Lower leg skin (tissue), 4 donors: Measurements from ENCODE around the gene SPATA45. TPM values are rescaled to one million over a fixed set of nuclear protein-coding genes. Genes with fewer than 3 reads are reported as not detected.
"Not testable (repeated sequence)": the region's sequence is repeated elsewhere in the genome, so short reads cannot be mapped to it uniquely, and the experiment has no call there.

Experiments used
- DNase-seq, 2 donors: peaks; one replicate each; pipeline ENCODE4 v3.0.0-alpha.2; 2019; ENCODE audit warnings: low spot score in 2 of 2
- H3K4me3 ChIP-seq: fragments of 200-600 bp; sonication (generic); 2 replicates; pipeline ENCODE4 v1.5.1; 2017; ENCODE audit warnings: mild to moderate bottlenecking, low read depth; ENCODE audit not compliant: poor library complexity, severe bottlenecking
- POLR2A ChIP-seq, 2 donors: fragments of 450-650 bp; IDR thresholded peaks; one replicate each; pipeline ENCODE4 v1.6.1; 2016 to 2017; ENCODE audit warnings: antibody characterized with exemption in 2 of 2, mild to moderate bottlenecking in 1 of 2, moderate library complexity in 1 of 2
- WGBS, 2 donors: methylation state at CpG; one replicate each; pipeline ENCODE4 v1.1.5; 2018; 5-methylcytosine and 5-hydroxymethylcytosine counted together
- intact Hi-C: fragments of 100-400 bp; cut with DNase I; formaldehyde crosslinking; loops from one replicate; pipeline ENCODE4 v1.15.0; 2023; ENCODE audit warnings: low total_unique reads
- total RNA-seq, 4 donors: library from RNA; depleted of rRNA; stranded (reverse); fragments of >200 nt; gene quantifications; one replicate each; pipeline ENCODE4 v1.1.0, GENCODE V29; 2016
- TF ChIP-seq, protein P1 (sequence below), 3 donors: fragments of 450-650 bp; IDR thresholded peaks; one replicate each; pipeline ENCODE4 v1.5.1; 2016; ENCODE audit warnings: antibody characterized with exemption in 3 of 3, mild to moderate bottlenecking in 3 of 3, moderate library complexity in 2 of 3

Gene SPATA45
- total RNA-seq, 4 donors from 2014 or later, result not detected

- 90 to 91% methylated on average over 5 of the region's 5 CpGs for WGBS, 2 donors
- intact Hi-C loops, result no loop called here
- no peak for DNase-seq
- TF ChIP-seq POLR2A (IDR thresholded peaks at IDR 0.05), result no peak
- TF ChIP-seq, protein P1, sequence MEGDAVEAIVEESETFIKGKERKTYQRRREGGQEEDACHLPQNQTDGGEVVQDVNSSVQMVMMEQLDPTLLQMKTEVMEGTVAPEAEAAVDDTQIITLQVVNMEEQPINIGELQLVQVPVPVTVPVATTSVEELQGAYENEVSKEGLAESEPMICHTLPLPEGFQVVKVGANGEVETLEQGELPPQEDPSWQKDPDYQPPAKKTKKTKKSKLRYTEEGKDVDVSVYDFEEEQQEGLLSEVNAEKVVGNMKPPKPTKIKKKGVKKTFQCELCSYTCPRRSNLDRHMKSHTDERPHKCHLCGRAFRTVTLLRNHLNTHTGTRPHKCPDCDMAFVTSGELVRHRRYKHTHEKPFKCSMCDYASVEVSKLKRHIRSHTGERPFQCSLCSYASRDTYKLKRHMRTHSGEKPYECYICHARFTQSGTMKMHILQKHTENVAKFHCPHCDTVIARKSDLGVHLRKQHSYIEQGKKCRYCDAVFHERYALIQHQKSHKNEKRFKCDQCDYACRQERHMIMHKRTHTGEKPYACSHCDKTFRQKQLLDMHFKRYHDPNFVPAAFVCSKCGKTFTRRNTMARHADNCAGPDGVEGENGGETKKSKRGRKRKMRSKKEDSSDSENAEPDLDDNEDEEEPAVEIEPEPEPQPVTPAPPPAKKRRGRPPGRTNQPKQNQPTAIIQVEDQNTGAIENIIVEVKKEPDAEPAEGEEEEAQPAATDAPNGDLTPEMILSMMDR (IDR thresholded peaks at IDR 0.05), result no peak
- no peak overlapping the region for H3K4me3 ChIP-seq
Observed at GRCh38 chr1:212838145-212838544, 9.3 kb downstream of the SPATA45 start.

DNA sequence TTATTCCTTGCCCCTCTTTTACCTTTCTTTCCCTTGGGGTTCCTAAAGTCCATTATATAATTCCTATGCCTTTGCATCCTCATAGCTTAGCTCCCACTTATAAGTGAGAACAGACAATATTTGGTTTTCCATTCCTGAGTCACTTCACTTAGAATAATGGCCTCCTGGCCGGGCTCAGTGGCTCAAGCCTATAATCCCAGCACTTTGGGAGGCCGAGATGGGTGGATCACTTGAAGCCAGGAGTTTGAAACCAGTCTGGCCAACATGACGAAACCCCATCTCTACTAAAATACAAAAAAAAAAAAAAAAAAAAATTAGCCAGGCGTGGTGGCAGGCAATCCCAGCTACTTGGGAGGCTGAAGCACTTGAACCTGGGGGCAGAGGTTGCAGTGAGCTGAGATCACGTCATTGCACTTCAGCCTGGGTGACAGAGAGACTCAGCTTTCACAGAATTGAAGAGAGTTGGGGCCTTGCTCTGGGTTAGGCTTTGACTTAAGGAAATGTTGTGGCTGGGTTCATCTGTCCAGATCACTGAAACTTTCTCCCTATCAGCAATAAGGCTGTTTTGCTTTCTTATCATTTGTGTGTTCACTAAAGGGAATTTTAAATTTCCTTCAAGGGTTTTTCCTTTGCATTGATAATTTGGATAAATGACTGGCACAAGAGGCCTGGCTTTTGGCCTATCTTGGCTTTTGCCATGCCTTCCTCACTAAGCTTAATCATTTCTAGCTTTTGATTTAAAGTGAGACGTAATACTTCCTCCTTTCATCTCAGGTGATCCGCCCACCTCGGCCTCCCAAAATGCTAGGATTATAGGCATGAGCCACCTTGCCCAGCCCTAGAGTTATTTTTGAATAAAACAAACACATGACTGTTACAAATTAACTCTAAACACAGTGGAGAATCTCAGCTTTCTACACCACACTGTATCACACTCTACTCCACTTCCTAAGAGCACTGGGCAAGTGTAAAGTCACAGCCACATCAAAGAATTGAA is 13.9 kb downstream of the SPATA45 start:
- H3K4me3 ChIP-seq, DNase-seq: not testable (repeated sequence)
- 61 to 77% methylated on average over 8 of the region's 8 CpGs for whole genome bisulfite sequencing, 2 donors

GRCh38 chr1:212828395-212828794 is 19.1 kb downstream of the SPATA45 start:
- no peak for TF ChIP-seq POLR2A (IDR thresholded peaks at IDR 0.05)
- TF ChIP-seq, protein P1 (IDR thresholded peaks at IDR 0.05), result no peak
- WGBS, 2 donors, result 72% methylated on average over 2 of the region's 2 CpGs
- intact Hi-C loops, result no loop called here
- no peak for DNase-seq
- H3K4me3 ChIP-seq, result no peak overlapping the region

More for the DNA sequence above, 13.9 kb downstream of the SPATA45 start:
- intact Hi-C loops, result not testable (repeated sequence)

DNA sequence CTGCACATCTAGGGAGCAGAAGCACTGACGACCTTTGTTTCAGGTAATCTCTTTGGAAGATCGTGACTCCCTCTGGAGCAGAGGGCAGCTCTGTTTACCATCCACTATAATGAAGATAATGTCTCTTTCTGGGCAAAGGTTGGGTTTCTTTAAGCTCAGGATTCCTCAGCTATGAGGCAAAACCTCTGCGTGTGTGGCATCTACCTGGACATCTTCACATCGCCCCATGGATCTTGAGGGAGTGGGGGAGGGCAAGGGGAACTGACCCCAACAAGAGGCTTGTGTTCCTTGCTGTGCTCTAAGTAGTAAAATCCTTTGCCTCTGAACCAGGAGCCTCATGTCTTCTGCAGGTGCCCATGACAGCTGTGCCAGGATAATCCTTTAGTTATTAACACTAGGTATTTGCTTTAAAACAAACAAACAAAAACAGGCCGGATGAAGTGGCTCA is 19.6 kb downstream of the SPATA45 start:
- H3K4me3 ChIP-seq, result no peak overlapping the region
- DNase-seq, result no peak
- TF ChIP-seq POLR2A (IDR thresholded peaks at IDR 0.05), result no peak
- TF ChIP-seq, protein P1 (IDR thresholded peaks at IDR 0.05), result no peak
- WGBS, 2 donors, result 87 to 92% methylated on average over 5 of the region's 5 CpGs
- intact Hi-C loops, result no loop called here

DNA sequence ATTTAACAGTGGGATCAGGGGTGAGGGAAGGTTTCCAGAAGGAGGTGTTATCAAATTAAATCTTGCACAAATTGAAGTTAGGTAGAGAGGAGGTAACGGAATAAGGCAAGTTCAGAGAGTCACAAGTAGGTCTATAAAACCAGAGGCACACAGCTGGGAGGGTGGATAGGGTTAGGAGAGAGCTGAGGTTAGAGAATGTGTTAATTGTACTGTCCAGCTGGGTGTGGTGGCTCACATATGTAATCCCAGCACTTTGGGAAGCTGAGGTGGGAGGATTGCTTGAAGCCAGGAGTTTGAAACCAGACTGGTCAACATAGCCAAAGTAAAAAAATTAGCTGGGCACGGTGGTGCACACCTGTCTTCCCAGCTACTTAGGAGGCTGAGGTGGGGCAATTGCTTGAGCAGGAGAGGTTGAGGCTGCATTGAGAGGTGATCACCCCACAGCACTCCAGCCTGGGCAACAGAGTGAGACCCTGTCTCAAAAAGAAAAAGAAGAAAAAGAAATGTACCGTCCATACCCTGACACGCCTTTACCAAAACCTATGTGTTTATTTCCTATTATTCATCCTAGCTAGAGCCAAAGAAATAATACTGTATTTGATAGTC is 20.2 kb downstream of the SPATA45 start:
- TF ChIP-seq POLR2A (IDR thresholded peaks at IDR 0.05), result no peak
- TF ChIP-seq, protein P1 (IDR thresholded peaks at IDR 0.05), result no peak
- DNase-seq, result no peak
- no peak overlapping the region for H3K4me3 ChIP-seq
- intact Hi-C loops, result no loop called here
- 95% methylated on average over 4 of the region's 4 CpGs for WGBS, 2 donors

DNA sequence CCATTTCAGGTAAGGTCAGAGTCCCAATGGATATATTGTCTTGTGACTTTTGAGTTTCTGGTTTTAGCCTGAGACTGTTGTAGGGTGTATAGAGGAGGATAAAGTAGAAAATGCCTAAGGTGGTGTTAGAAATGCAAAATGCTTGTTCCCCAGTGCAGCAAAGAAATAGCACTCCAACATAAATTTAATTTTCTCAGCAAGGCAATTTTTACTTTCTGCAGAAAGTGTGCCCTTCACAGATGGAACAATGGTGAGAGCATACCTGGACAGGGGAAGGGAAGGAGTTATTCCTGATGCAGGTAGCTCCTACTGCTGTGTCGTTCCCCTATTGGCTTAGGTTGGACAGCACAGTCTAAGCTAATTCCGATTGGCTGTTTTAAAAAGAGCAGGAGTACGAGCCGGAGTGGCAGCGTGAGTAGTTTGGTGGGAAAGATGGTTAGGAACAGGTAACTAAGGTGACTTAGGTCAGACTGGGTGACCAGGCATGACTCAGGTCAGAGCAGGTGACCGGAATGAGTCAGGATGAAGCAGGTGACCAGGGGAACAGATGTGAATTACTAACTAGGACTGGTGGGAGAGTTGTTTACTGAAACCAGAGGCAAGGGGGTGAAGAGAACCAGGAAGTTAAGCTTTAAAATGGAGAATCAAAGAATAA is 21.5 kb downstream of the SPATA45 start:
- intact Hi-C loops, result no loop called here
- 96 to 99% methylated on average over 6 of the region's 6 CpGs for WGBS, 2 donors
- TF ChIP-seq, protein P1 (IDR thresholded peaks at IDR 0.05), result no peak
- no peak for TF ChIP-seq POLR2A (IDR thresholded peaks at IDR 0.05)
- no peak for DNase-seq
- no peak overlapping the region for H3K4me3 ChIP-seq
